Stimulated activated CD8-positive, alpha-beta memory T cell treated with anti-CD3 and anti-CD28 coated beads, Interleukin-7, amount 100 ng/mL, for 24 hours (primary cell): ENCODE data around the gene TRPV6.

Source experiments
- DNase-seq: peaks from one replicate; pipeline ENCODE4 v3.0.0-alpha.2; 2020; ENCODE audit warnings: low read depth

Gene TRPV6

DNA sequence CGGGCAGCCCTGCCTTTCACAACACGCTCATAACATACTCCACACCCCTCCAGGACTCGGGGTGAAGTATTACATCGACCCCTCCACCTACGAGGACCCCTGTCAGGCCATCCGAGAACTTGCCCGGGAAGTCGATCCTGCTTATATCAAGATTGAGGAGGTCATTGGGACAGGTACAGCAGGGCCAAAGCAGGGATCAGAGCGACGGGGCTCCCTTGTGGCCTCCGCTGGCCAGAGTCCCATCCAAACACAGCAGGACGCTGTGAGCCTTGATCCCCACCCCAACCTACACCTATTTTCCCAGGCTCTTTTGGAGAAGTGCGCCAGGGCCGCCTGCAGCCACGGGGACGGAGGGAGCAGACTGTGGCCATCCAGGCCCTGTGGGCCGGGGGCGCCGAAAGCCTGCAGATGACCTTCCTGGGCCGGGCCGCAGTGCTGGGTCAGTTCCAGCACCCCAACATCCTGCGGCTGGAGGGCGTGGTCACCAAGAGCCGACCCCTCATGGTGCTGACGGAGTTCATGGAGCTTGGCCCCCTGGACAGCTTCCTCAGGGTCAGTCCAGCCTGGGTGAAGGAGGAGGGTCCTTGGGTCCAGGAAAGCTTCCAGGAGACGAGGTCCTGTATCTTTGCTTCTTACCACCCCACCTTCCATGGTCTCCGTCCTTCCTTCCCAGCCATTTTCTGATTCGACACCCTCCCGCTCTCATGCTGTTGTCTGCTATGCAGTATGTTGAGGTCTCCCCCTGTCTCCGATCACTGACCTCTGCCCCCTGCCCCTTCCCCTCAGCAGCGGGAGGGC, 17.2 kb downstream of the TRPV6 start:
- no peak for DNase-seq

DNA sequence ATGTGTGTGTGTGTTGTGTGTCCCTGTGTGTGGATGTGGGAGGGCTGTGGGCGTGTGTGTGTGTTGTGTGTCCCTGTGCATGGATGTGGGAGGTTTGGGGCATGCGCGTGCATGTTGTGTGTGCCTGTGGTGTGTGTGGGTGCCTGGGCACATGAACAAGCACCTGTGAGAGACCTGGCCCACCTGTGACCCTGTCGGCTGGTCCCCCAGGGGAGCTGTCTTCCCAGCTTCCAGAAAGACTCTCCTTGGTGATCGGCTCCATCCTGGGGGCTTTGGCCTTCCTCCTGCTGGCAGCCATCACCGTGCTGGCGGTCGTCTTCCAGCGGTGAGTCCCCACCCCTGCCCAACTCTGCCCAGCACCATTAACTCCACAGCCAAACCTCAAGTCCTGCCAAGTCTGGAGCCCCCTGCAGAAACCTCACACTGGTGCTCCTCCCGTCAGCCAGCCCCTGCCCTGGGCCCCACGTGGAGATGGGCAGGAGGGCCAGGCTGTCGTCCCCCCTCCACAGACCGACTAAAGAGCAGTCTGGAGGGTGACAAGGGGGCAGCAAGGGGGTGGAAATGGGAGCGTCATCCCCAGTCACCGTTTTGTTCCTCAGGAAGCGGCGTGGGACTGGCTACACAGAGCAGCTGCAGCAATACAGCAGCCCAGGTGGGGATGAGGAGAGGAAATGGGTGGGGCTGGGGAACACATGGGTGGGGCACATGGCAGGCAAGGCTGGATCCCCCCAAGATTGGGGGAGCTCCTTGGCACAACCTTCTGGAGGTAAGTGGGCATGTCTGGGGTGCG, 18.0 kb downstream of the TRPV6 start:
- no peak for DNase-seq

DNA sequence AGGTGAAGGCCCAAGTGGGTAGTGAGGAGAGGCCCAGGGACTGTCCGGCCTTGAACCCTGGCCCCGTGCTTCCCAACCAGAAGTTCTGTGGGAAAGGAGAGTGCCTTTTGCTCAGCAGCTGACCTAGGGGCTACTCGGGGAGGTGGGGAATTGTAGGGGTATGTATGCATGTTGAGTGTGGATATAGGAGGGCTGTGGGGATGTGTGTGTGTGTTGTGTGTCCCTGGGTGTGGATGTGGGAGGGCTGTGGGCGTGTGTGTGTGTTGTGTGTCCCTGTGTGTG, 18.5 kb downstream of the TRPV6 start:
- no peak for DNase-seq

DNA sequence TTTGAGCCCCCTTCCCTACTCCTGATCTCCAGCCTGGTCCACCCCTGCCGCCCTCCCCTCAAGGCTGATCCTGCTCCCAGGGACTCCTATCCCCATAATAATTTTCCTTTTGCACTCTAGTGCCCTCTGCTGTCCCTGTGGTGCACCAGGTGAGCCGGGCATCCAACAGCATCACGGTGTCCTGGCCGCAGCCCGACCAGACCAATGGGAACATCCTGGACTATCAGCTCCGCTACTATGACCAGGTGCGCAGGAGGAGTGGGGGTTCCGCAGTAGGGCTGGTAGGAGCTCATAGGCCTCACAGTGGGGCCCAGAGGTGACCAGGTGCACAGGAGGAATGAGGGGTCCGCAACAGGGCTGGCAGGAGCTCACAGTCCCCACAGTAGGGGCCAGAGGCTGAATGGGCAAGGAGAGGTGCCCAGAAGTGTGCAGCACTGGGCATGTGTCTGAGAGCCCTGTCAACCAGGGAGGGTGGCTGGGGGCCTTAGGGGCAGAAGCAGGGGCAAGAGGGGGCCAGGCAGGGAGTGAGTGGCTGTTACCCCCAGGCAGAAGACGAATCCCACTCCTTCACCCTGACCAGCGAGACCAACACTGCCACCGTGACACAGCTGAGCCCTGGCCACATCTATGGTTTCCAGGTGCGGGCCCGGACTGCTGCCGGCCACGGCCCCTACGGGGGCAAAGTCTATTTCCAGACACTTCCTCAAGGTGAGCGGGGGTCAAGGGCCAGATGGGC, 19.0 kb downstream of the TRPV6 start:
- DNase-seq = no peak

DNA sequence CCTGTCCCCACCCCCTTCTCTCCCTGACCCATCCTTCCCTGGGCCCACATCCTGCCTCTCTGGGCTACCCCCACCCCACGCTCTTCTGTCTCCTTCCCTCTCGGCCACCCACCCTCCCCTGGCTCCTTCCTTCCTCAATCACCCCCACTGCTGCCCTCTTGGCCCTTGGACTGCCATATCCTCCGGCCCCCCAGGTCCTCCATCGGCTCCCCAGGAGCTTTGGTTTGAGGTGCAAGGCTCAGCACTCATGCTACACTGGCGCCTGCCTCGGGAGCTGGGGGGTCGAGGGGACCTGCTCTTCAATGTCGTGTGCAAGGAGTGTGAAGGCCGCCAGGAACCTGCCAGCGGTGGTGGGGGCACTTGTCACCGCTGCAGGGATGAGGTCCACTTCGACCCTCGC, 19.8 kb downstream of the TRPV6 start:
- DNase-seq = no peak

DNA sequence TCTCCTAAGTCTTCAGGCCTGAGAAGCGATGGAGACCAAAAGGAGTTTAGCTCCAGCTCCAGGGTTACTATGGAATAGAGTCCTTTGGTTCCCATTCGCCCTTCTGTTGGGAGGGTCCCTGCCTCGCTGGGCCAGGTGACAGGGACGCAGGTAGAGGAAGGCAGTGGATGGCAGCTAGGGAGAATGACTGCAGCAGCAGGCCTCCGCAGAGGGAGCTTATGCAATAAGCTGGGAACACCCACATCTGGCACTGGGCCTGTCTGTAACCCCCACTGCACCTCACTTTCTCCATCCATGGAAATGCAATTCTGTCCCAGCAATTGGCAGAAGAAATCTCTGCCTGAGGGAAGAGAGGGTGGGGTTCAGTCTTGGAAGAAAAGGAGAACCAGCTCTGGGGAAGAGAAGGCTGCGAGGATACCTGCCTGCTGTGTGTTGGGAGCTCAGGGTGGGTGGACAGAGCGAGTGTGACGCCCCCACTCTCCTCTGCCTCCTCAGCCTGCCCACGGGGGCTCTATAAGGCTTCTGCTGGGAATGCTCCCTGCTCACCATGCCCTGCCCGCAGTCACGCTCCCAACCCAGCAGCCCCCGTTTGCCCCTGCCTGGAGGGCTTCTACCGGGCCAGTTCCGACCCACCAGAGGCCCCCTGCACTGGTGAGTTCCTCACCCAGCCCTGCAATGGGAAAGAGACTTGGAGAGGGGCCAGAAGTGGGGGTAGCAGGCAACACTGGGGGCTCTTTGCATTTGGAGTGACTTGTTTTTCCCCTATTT, 20.4 kb downstream of the TRPV6 start:
- DNase-seq = no peak

DNA sequence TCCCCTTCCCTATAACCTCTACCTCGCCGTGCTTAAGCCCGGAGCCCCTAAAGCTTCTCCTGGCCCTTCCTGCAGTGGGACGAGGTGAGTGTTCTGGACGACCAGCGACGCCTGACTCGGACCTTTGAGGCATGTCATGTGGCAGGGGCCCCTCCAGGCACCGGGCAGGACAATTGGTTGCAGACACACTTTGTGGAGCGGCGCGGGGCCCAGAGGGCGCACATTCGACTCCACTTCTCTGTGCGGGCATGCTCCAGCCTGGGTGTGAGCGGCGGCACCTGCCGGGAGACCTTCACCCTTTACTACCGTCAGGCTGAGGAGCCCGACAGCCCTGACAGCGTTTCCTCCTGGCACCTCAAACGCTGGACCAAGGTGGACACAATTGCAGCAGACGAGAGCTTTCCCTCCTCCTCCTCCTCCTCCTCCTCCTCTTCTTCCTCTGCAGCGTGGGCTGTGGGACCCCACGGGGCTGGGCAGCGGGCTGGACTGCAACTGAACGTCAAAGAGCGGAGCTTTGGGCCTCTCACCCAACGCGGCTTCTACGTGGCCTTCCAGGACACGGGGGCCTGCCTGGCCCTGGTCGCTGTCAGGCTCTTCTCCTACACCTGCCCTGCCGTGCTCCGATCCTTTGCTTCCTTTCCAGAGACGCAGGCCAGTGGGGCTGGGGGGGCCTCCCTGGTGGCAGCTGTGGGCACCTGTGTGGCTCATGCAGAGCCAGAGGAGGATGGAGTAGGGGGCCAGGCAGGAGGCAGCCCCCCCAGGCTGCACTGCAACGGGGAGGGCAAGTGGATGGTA, 21.5 kb downstream of the TRPV6 start:
- DNase-seq = no peak

DNA sequence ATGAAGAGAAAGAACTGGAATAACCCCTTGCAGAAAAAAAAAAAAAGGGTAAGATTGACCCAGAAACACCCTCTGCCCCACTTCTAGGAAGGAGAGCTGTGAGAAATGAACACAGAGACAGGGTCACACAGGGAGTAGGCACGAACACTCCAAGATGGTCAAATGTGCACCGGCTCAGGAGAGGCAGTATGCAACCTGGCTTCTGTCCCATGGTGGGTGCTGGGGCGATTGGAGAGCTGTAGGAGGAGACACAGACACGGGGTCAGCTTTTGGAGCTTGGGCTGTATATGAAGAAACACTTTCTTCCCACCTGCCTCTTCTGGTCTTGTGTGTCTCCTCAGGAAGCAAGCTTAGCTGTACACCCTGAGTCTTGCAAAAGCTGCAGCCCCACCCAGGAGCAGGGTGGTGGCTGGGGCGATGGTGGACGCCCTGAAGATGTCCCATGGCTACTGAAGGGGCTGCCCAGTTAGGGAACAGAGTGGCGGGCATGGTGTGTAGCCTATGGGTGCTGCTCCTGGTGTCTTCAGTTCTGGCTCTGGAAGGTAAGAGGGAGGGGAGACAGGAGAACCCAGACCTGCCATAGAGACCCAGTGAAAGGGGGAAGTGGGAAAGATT, 22.7 kb downstream of the TRPV6 start:
- DNase-seq = no peak

DNA sequence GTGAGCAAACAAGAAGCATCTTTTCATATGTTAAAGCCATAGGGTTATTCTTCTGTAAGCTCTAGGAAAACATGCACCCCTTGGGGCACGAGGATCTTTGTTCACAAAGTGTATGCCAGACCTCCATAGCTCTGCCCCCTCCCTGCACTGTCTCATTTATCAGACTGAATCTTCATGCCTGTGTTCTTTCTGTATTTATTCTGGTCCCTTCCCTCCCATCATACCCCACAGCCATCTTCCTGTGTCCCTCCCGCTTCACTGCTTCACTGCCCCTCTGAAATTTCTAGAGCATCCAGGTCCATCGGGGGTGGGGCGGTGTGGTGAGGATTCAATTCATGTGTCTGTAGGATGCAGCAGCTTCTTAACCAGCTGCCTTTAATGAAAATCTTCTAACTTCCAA, 23.2 kb downstream of the TRPV6 start:
- DNase-seq = no peak

DNA sequence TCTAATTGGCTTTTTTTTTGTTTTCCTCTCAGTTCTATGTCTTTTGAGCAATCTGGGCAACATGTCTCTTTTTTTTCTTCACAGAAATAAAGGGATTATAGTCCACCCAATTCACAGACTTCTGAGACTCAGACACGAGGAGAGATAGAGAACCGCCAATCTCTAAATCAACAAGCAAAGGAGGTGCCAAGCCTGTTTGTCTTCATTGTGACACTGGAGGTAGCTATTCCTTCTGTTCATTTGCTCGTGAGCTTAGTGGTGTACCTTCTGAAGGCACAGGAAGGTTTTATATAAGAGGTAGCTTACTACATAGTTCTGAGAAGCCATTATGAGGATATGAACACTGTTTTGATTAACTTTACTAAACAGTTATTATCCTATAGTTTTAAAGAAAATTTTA, 24.6 kb downstream of the TRPV6 start:
- DNase-seq = no peak

DNA sequence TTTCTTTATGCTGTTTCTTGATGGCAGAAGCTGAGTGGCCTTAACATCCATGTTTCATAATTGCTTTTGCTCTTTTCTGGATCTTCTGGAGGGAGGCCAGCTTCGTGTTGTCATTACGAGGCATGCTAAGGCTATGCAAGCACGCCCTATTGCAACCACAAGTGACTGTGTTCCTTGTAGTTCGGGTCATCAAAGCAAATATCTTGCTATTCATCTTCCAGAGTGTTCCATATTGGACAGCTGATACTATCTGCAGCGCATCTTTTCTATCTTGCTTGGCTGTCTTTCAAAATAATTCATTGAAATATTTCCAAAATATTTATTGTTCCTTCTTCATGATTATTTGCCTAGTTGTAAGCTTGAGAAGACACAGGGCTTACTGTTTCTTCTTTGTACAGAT, 25.7 kb downstream of the TRPV6 start:
- DNase-seq = no peak

DNA sequence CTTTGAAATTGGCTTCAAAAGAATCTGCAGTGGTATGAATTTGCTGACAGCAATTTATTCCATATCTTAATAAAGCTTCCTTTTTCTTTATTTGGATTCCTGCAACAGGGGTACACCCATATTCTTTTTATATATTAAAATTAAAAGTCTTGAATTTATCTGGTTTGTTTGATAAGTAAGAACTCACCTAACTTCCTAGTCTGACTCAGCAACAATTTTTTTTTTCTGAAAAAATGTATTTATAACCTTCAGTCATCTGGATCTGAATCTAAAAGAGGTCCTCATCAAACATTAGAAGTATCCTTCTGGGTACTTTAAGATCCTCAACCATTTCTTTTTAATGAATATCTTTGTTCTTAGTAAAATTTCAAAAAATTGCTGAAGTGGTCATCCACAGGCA, 26.1 kb downstream of the TRPV6 start:
- no peak for DNase-seq

DNA sequence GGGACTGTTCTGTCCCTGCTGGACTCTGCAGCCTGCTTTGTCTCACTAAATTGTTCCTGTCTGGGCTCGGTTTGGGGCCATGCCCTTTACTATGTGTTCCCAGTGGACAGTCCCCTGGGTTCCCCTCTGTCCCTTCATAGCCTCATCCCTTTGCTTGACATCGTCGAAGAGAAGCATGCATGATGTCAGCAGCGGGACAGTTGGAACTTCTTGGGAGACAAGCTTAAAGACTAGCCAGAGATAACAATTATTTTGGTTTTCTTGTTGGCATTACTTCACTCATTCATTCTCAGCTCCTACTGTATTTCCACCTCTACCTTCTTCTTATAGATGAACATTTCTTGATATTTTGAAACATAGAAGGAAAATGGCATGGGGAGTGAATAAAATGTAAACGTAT, 27.9 kb downstream of the TRPV6 start:
- no peak for DNase-seq

DNA sequence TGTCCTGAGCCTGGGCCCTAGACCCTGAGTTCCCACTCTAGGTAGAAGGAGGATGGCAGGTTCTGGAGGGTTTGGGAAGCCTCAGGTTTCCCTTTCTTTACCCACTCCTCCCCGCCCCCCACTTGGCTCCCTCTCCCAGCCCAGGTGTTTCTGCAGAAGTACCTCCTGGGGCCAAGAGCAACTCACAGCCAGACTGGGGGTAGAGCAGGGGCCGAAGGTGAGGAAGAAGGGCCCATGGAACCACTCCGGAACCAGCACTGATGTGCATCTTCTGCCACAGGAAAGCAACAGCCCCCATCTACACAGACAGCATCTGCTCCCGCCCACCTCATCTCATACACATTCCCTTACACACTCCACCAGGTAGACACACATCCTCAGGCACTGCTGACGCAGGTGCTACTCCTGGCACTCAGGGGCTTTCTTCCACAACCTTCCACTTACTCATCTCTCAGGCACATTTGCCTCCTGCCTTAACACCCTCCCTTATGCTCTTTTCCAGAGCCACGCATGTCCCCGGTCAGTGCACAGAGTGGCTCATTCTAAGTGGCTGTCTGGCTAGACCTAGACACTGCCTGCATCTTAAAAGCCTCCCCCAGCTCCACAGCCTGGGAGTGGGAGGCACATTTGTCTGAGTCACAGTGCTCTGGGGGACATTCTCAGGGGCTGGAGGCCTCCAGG, 28.8 kb downstream of the TRPV6 start:
- DNase-seq = no peak

DNA sequence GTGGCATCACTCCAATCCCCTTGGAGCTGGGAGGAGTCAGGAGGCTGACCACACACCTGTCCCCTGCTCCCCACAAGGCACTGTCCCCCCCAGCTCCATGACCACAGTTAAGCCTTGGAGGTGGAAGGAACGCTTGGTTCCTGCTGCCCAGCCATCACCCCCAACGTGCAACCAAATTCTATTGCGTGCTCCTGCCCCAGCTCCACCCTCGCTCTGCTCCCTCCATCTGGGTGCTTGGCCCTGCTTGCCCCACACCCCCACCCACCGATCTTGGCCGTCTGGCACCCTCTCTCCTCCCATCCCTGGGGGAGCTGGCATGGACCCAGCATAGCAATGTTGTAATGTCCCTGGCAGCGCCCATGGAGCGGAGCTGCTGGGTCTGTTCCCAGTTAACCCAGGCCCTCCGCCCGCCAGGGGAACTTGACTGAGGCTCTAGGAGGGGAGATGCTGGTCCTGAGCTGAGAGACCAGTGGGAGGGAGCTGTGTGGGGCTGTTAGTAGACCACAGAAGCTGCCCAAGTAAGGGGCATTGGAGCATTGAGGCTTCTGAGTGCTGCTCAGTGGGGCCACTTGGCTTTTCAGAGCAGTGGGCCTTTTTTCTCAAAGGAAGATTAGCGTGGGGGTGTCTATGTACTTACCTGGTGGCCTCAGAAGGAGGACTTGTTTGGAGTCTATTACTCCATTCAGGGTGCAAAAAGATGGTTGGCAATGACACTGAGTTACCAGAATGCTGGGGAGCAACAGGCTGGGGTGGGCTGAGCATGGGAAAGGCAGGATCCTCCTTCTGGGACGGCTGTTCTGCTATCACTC, 29.6 kb downstream of the TRPV6 start:
- DNase-seq = no peak

DNA sequence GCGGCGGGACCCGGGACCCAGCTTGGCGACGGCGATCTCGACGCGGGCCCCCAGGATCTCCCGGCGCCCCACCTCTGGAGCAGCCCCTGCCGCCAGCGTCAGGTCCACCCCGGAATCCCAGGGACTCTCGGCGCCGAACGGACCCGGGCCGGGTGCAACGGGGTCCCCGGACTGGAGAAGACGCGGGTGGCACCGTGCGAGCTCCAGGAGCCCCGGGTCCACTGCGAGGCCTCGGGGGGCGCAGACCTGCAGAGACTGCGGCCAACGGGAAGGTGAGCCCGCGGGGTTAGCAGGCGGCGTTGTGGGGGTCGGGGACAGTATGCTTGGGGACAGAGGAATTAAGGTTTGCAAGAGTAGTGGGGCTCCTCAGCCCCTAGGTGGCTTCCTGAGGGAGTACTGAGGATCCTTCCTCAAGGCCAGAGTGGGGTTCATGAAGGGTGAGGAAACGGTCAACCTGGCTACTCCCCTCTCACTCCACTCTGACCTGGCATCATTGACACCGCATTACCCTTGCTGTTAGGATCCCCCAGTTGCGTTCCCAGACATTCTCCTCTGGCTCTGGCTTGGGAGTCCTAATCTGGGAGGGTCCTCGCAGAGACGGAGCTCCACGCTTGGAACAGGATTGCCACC, 30.3 kb downstream of the TRPV6 start:
- no peak for DNase-seq

DNA sequence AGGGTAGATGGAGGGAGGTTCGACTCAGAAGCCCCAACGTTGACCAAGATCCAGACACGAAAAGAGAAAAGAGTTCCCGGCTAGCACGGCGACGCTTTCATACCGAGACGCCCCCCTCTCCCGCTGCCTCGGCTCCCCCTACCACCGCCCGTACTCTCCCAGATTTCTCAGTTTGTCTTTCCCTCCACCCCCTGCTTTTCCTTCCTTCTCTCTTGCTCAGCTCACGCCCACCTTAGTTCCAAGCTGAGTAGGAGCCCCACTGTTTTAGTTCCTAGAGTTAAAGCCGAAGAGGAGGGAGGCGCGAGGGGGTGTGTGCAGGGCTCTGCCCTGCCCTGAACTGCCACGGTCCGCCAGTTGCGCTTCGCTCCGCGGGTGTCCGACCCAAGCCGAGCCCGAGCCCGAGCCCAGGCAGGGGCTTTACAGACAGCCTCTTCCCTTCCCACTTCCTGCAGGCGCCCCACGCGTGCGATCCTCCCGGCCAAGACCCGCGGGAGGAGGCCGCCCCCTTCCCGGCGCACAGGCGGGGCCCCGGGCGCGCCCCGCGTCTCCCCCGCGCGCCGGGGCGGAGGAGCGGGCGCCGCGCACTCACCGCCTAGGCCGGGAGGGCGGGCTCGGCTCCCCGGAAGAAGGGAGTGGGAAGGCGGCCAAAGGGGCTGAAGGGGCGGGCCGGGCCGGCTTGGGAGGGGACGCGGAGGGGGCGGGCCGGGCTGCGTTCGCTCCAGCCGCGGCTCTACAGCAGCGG, 31.0 kb downstream of the TRPV6 start, which contains the start of gene EPHB6:
EPHB6 (plus strand) TSS at position 705 of the 742 bp plus-strand sequence. CDS start 8,152 bp downstream, outside the sequence.
- no peak for DNase-seq

DNA sequence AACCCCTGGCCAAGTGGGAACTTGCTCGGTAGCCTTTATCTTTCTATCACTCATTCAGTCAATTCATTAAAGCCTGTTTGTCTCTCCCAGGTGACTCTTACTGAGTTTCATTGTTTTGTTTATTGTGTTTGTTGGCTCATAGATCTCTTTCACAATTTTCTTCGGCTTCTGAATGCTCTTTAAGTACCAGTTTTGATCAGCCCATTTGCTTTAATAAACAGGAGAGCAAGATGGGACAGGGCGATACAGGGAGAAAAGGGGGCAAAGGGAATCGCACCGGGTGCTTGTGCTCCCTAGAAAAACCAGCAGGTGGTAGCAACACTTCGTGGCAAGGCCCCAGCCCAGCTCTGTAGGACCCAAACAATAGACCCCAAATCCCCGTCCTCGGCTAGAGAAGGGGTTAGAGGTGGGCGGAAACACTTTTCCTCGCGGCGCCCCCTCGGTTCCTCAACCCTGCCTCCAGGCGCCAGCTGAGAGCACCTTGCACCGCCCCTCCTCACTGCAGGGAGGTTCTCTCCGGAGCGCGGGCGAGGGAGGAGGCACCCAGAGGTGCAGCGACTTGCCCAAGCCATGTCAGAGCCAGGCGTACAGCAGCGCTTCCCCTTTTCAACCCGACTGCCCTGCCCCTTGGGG, 31.7 kb downstream of the TRPV6 start:
- DNase-seq = no peak
